ENCODE data around the gene COL8A1. TPM values are rescaled to one million over a fixed set of nuclear protein-coding genes. Genes with fewer than 3 reads are reported as not detected.

COL8A1 gene
- total and polyA plus RNA-seq, 3 donors from 2014 or later: 1.1 to 11.5 (median 1.3) TPM

DNA sequence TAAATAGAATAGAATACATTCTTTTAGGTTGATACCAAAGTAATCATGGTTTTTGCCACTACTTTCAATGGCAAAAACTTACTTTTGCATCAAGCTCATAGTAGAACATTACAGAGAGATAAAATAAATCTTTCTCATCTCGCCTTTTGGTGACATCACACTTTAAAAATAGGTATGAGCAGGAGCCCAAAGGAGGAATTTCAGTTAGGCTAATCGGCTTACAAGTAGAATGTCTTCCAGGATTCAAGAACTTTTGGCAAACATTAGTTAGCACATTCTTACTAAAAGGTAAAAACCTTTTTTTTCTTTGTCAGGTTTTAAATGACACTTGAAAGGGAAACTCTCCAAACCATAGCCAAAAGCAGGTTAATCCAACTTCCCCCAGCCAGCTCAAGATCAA lies 119.6 kb downstream of the COL8A1 start:
- no peaks in the 10 kb centered on the region for H3K9me3 ChIP-seq
- H3K4me3 ChIP-seq: no peak overlapping the region
- TF ChIP-seq CTCF (IDR thresholded peaks at IDR 0.05) (no peak), POLR2A (IDR thresholded peaks at IDR 0.05) (no peak)
- intact Hi-C loops (cut with DNase I; ENCODE audit: low total_unique reads): no loop called here
- DNase-seq: no peak
- no peak overlapping the region for H3K27ac ChIP-seq
- H3K27me3 ChIP-seq: no peaks in the 10 kb centered on the region
- H3K4me1 ChIP-seq: no peaks in the 10 kb centered on the region
- H3K36me3 ChIP-seq (ENCODE audit: low read depth, missing control alignments): no peaks in the 10 kb centered on the region
- WGBS, 2 donors: 83 to 86% methylated on average over 2 of the region's 2 CpGs

GRCh38 chr3:99758502-99759177 lies 120.2 kb downstream of the COL8A1 start:
- DNase-seq: no peak
- Histone ChIP-seq H3K36me3 (ENCODE audit: low read depth, missing control alignments) (no peaks in the 10 kb centered on the region), H3K4me1 (no peaks in the 10 kb centered on the region), H3K4me3 (no peak overlapping the region), H3K27me3 (no peaks in the 10 kb centered on the region), H3K27ac (no peak overlapping the region), H3K9me3 (no peaks in the 10 kb centered on the region)
- intact Hi-C loops (cut with DNase I; ENCODE audit: low total_unique reads): no loop called here
- 89 to 97% methylated on average over 3 of the region's 3 CpGs for WGBS, 2 donors
- TF ChIP-seq POLR2A (IDR thresholded peaks at IDR 0.05) (no peak), CTCF (IDR thresholded peaks at IDR 0.05) (no peak)

DNA sequence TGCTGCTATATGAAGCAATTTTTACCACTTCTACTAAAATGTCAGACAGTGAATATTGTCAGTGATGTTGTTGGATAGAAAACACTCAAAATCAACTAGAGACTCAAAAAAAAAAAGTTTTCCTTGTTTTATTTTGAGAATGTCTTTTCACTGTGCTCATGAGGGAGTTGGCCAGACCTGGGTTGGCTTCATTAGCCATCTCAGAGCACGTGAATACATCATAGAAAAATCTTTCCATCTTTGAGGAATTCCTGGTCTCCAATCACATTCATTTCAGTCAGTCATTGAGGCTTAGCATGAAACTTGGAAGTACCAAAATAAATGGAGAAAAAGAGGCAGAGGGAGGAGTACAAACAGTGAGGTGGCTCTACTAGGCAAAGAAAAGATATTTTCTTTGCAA lies 121.6 kb downstream of the COL8A1 start:
- H3K4me3 ChIP-seq: no peak overlapping the region
- TF ChIP-seq CTCF (IDR thresholded peaks at IDR 0.05) (no peak), POLR2A (IDR thresholded peaks at IDR 0.05) (no peak)
- no peaks in the 10 kb centered on the region for H3K27me3 ChIP-seq
- H3K4me1 ChIP-seq: no peaks in the 10 kb centered on the region
- intact Hi-C loops (cut with DNase I; ENCODE audit: low total_unique reads): no loop called here
- no peak for DNase-seq
- H3K36me3 ChIP-seq (ENCODE audit: low read depth, missing control alignments): no peaks in the 10 kb centered on the region
- WGBS, 2 donors: 61 to 75% methylated on average over 1 of the region's 1 CpG
- H3K9me3 ChIP-seq: no peaks in the 10 kb centered on the region
- no peak overlapping the region for H3K27ac ChIP-seq

DNA sequence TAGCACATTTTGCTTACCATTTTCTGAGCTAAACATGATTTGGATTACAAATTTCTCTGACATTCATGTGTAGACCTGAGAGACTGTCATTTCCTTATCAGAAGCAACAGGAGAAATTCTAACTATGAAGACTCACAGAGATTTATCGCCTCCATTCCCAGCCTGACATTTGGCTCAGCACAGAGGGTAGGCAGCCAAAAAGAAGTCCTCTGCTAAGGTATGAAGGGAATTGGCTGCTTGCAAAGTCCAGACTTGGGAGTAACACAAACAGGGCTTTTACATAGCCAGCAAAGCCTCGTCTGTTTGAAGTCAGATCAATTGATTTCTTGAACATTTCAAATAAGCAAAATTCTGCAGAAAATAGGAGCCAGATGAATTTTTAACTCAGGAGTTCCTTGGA lies 122.2 kb downstream of the COL8A1 start:
- Histone ChIP-seq H3K4me1 (no peaks in the 10 kb centered on the region), H3K36me3 (ENCODE audit: low read depth, missing control alignments) (no peaks in the 10 kb centered on the region), H3K9me3 (no peaks in the 10 kb centered on the region), H3K4me3 (no peak overlapping the region), H3K27me3 (no peaks in the 10 kb centered on the region), H3K27ac (no peak overlapping the region)
- DNase-seq: no peak
- WGBS, 2 donors: 32 to 56% methylated on average over 2 of the region's 2 CpGs
- intact Hi-C loops (cut with DNase I; ENCODE audit: low total_unique reads): no loop called here
- TF ChIP-seq POLR2A (IDR thresholded peaks at IDR 0.05): no peak
- no peak for TF ChIP-seq CTCF (IDR thresholded peaks at IDR 0.05)

All from testis (tissue), 3 donors.